IMR-90 (cell line): ENCODE results near the gene KLF12. TPM values are rescaled to one million over a fixed set of nuclear protein-coding genes. Genes with fewer than 3 reads are reported as not detected.
A peak's percentile ranks its signal among the peaks of the same experiment; 100 is the strongest.

ENCODE experiments used
- ATAC-seq: fragments of 200-7000 bp; cut with Tn5 transposase; 2 replicates; pipeline ENCODE4 v1.9.1; 2020; ENCODE audit warnings: low read depth, mild to moderate bottlenecking, moderate library complexity
- BruUV-seq: library from RNA; stranded (reverse); fragments of 400-500 nt; replicated peaks from 2 replicates; lab custom pipeline; 2021; lab: Mats Ljungman, UMichigan
- CTCF ChIA-PET: fragments of 300-600 bp; formaldehyde crosslinking; extraction: SDS; loops from one replicate; lab custom pipeline; 2021; ENCODE audit warnings: antibody characterized with exemption; lab: Yijun Ruan, JAX
- POLR2A ChIA-PET: fragments of 300-600 bp; sonication (Branson Sonifier 250); formaldehyde crosslinking; loops from one replicate; lab custom pipeline; 2022; ENCODE audit warnings: antibody characterized with exemption; ENCODE audit not compliant: unreplicated experiment; lab: Charles Lee
- DNase-seq: peaks from one replicate; pipeline ENCODE4 v3.0.0; 2013
- H2AFZ ChIP-seq: replicated peaks from 2 replicates; pipeline ENCODE3; 2013; ENCODE audit warnings: low read length, mild to moderate bottlenecking; ENCODE audit not compliant: poor library complexity
- H2AK5ac ChIP-seq: 2 replicates; pipeline ENCODE4 v1.6.1; 2013; ENCODE audit warnings: low read depth, low read length, inconsistent platforms
- H2AK9ac ChIP-seq: replicated peaks from 2 replicates; pipeline ENCODE3; 2013; ENCODE audit warnings: mild to moderate bottlenecking, low read depth, low read length, moderate library complexity; ENCODE audit not compliant: poor library complexity
- H2BK120ac ChIP-seq: 2 replicates; pipeline ENCODE4 v1.6.1; 2013; ENCODE audit warnings: low read depth, low read length, inconsistent platforms
- H2BK15ac ChIP-seq: 3 replicates; pipeline ENCODE4 v1.6.1; 2013; ENCODE audit warnings: low read depth, low read length, inconsistent platforms
- H2BK20ac ChIP-seq: 2 replicates; pipeline ENCODE4 v1.6.1; 2013; ENCODE audit warnings: low read depth, mild to moderate bottlenecking, inconsistent platforms, low read length, moderate library complexity
- H2BK5ac ChIP-seq: 2 replicates; pipeline ENCODE4 v1.6.1; 2013; ENCODE audit warnings: mild to moderate bottlenecking, low read depth, low read length, inconsistent platforms; ENCODE audit not compliant: poor library complexity, severe bottlenecking
- H3K14ac ChIP-seq: replicated peaks from 2 replicates; pipeline ENCODE4 v1.6.1; 2013; ENCODE audit warnings: low read depth, low read length, inconsistent platforms
- H3K18ac ChIP-seq: 2 replicates; pipeline ENCODE4 v1.6.1; 2013; ENCODE audit warnings: low read depth, low read length, control low read depth
- H3K23ac ChIP-seq: 2 replicates; pipeline ENCODE4 v1.6.1; 2013; ENCODE audit warnings: low read depth, low read length, inconsistent platforms
- H3K27ac ChIP-seq: 2 replicates; pipeline ENCODE4 v1.5.1; 2013; ENCODE audit warnings: mild to moderate bottlenecking, control low read depth, low read length; ENCODE audit not compliant: insufficient read depth
- H3K27me3 ChIP-seq: 2 replicates; pipeline ENCODE4 v1.6.1; 2013; ENCODE audit warnings: low read length; ENCODE audit not compliant: control insufficient read depth, insufficient read depth
- H3K36me3 ChIP-seq: 2 replicates; pipeline ENCODE4 v1.6.1; 2013; ENCODE audit warnings: low read length, mixed read lengths; ENCODE audit not compliant: control insufficient read depth, insufficient read depth
- H3K4ac ChIP-seq: 2 replicates; pipeline ENCODE4 v1.6.1; 2013; ENCODE audit warnings: low read depth, low read length, inconsistent platforms
- H3K4me1 ChIP-seq: 2 replicates; pipeline ENCODE4 v1.6.1; 2013; ENCODE audit warnings: low read length, mixed read lengths; ENCODE audit not compliant: control insufficient read depth, insufficient read depth
- H3K4me2 ChIP-seq: 2 replicates; pipeline ENCODE4 v1.6.1; 2013; ENCODE audit warnings: low read depth, mild to moderate bottlenecking, control low read depth, low read length, moderate library complexity
- H3K4me3 ChIP-seq: 2 replicates; pipeline ENCODE4 v1.5.1; 2013; ENCODE audit warnings: low read depth, mild to moderate bottlenecking, control low read depth, low read length, moderate library complexity; ENCODE audit not compliant: insufficient read depth
- H3K56ac ChIP-seq: 2 replicates; pipeline ENCODE4 v1.6.1; 2013; ENCODE audit warnings: low read length, inconsistent platforms; ENCODE audit not compliant: insufficient read depth; ENCODE audit errors: extremely low read depth
- H3K79me1 ChIP-seq, 2 experiments: 2 replicates each; pipeline ENCODE4 v1.6.1; 2013; ENCODE audit warnings: low read length in 2 of 2, inconsistent platforms in 1 of 2, low read depth in 1 of 2
- H3K9ac ChIP-seq: 2 replicates; pipeline ENCODE4 v1.6.1; 2013; ENCODE audit warnings: low read depth, low read length, control low read depth
- H3K9me1 ChIP-seq: 2 replicates; pipeline ENCODE4 v1.6.1; 2013; ENCODE audit warnings: low read length, inconsistent platforms; ENCODE audit not compliant: insufficient read depth
- H3K9me3 ChIP-seq: 2 replicates; pipeline ENCODE4 v1.6.1; 2013; ENCODE audit warnings: low read length; ENCODE audit not compliant: control insufficient read depth, insufficient read depth
- H4K20me1 ChIP-seq: 2 replicates; pipeline ENCODE4 v1.6.1; 2013; ENCODE audit warnings: low read length, inconsistent platforms; ENCODE audit not compliant: insufficient read depth
- H4K5ac ChIP-seq: 2 replicates; pipeline ENCODE4 v1.6.1; 2013; ENCODE audit warnings: mild to moderate bottlenecking, low read depth, low read length, control low read depth
- H4K8ac ChIP-seq, 2 experiments: 2 replicates each; pipeline ENCODE4 v1.6.1; 2013; ENCODE audit warnings: low read depth in 2 of 2, low read length in 2 of 2, control low read depth in 1 of 2, inconsistent platforms in 1 of 2
- H4K91ac ChIP-seq: 2 replicates; pipeline ENCODE4 v1.6.1; 2013; ENCODE audit warnings: low read depth, low read length, inconsistent platforms; ENCODE audit not compliant: insufficient read depth
- CEBPB ChIP-seq: IDR thresholded peaks from 2 replicates; pipeline ENCODE4 v1.6.1; 2012; ENCODE audit warnings: low read depth, low read length, improper control_type of control experiment
- CHD1 ChIP-seq: IDR thresholded peaks from 2 replicates; pipeline ENCODE4 v1.6.1; 2012; ENCODE audit warnings: low read depth, low read length, improper control_type of control experiment
- CTCF ChIP-seq: conservative IDR thresholded peaks from 2 replicates; pipeline ENCODE4 v1.5.1; 2012; ENCODE audit warnings: mild to moderate bottlenecking, low read depth, low read length, improper control_type of control experiment
- FOS ChIP-seq: fragments of 150-350 bp; IDR thresholded peaks from 2 replicates; pipeline ENCODE4 v1.6.1; 2016; ENCODE audit warnings: low read depth, low read length
- MAZ ChIP-seq: IDR thresholded peaks from 2 replicates; pipeline ENCODE4 v1.6.1; 2012; ENCODE audit warnings: low read depth, mild to moderate bottlenecking, low read length, improper control_type of control experiment, moderate library complexity, borderline replicate concordance
- POLR2A ChIP-seq: IDR thresholded peaks from 2 replicates; pipeline ENCODE4 v1.6.1; 2012; ENCODE audit warnings: mild to moderate bottlenecking, low read depth, low read length
- RAD21 ChIP-seq: IDR thresholded peaks from 2 replicates; pipeline ENCODE4 v1.6.1; 2012; ENCODE audit warnings: low read length, improper control_type of control experiment
- RCOR1 ChIP-seq: IDR thresholded peaks from 2 replicates; pipeline ENCODE4 v1.6.1; 2012; ENCODE audit warnings: mild to moderate bottlenecking, low read length, improper control_type of control experiment; ENCODE audit not compliant: insufficient replicate concordance
- RFX5 ChIP-seq: IDR thresholded peaks from 2 replicates; pipeline ENCODE4 v1.8.0; 2012; ENCODE audit warnings: low read depth, mild to moderate bottlenecking, low read length, moderate library complexity
- WGBS, 2 experiments: methylation state at CpG; one replicate each; pipeline versions ENCODE4 v1.1.5 to v1.1.7; 2013; ENCODE audit warnings: missing lambda C conversion rate in 2 of 2; ENCODE audit not compliant: insufficient read length in 1 of 2; ENCODE audit errors: extremely low coverage in 2 of 2; 5-methylcytosine and 5-hydroxymethylcytosine counted together
- dilution Hi-C: fragments of 300-500 bp; cut with HindIII; formaldehyde crosslinking; loops from one replicate; pipeline ENCODE4 v1.14.3; 2018; ENCODE audit warnings: low sequenced_read_pairs; ENCODE audit not compliant: unreplicated experiment
- in situ Hi-C: fragments of 300-500 bp; cut with MboI; formaldehyde crosslinking; loops from 3 replicates; pipeline ENCODE4 v1.14.3; 2019; ENCODE audit warnings: low sequenced_read_pairs, inconsistent platforms, mixed read lengths
- intact Hi-C: fragments of 100-400 bp; cut with micrococcal nuclease; formaldehyde crosslinking; loops from 2 replicates; pipeline ENCODE4 v1.10.0; 2022
- polyA plus RNA-seq, 3 experiments: library from polyadenylated mRNA; depleted of rRNA; stranded (reverse); fragments of >200 nt; gene quantifications; 2 replicates each; pipeline ENCODE4 v1.2.3, GENCODE V29; 2012; ENCODE audit warnings: low replicate concordance in 1 of 3
- total RNA-seq: library from RNA; depleted of rRNA; stranded (reverse); fragments of >200 nt; gene quantifications from 2 replicates; pipeline ENCODE4 v1.2.3, GENCODE V29; 2012

The KLF12 gene
- total and polyA plus RNA-seq, 2 of the 4 experiments (the other 2 are of a cell fraction): 8.8 to 44.8 TPM

GRCh38 chr13:74131227-74131626 is 3.0 kb downstream of the KLF12 start:
- Histone ChIP-seq H3K4ac (peak overlapping the region; percentile 57), H3K4me3 (no peak overlapping the region), H4K20me1 (peaks cover 6% of the 10 kb centered on the region; the same call in 1 of the 2 replicates), H3K56ac (0 out of 2 replicates have a peak overlapping the region, but pooled peaks have one; percentile 7), H2BK20ac (no peak overlapping the region), H3K18ac (no peak overlapping the region; the same call in 1 of the 2 replicates), H3K9ac (peak overlapping the region; percentile 19; the same call in 1 of the 2 replicates), H3K36me3 (no peaks in the 10 kb centered on the region), H3K4me1 (peaks cover 15% of the 10 kb centered on the region), H3K9me1 (peaks cover 4% of the 10 kb centered on the region), H3K4me2 (peak overlapping the region; percentile 79), H3K27me3 (no peaks in the 10 kb centered on the region), H2BK120ac (peak overlapping the region; percentile 42; the same call in 1 of the 2 replicates), H4K8ac (peak overlapping the region in 1 of 2 experiments; percentile 34; a peak in 2 of 4 replicates), H3K23ac (peak overlapping the region; percentile 74), H3K27ac (peak overlapping the region; percentile 72; the same call in 1 of the 2 replicates), H3K79me1 (peaks cover 3 to 63% of the 10 kb centered on the region in 2 experiments; a peak in 3 of 4 replicates), H2AK5ac (peak overlapping the region; percentile 82), H2BK15ac (0 out of 3 replicates have a peak overlapping the region, but pooled peaks have one; percentile 6), H2AFZ (no peak overlapping the region), H2AK9ac (no peak overlapping the region), H3K9me3 (no peaks in the 10 kb centered on the region), H4K91ac (peak overlapping the region; percentile 53), H3K14ac (peak overlapping the region; percentile 41), H2BK5ac (peak overlapping the region; percentile 48), H4K5ac (no peak overlapping the region)
- ATAC-seq (no peak), DNase-seq (no peak)
- in situ Hi-C loops (loop anchor here (25.0 kb wide), 1 partner anchor 1081 kb away; no protein-coding TSS in a partner anchor), dilution Hi-C loops (no loop called here), intact Hi-C loops (loop anchor here (5.0 kb wide), 4 partner anchors 76 to 1126 kb away; no protein-coding TSS in a partner anchor)
- ChIA-PET CTCF (interaction anchor here (1.2 kb wide), 1 partner anchor 301 kb away, joined by 3 read pairs; no protein-coding TSS in a partner anchor), POLR2A (interaction anchor here (0.6 kb wide), 1 partner anchor 282 kb away, joined by 5 read pairs; no protein-coding TSS in a partner anchor)
- no CpG with 5 or more reads among the region's 3 CpGs for WGBS, 2 experiments
- BruUV-seq: no TSS peak
- TF ChIP-seq RAD21 (no peak), RCOR1 (no peak), POLR2A (no peak), CTCF (no peak), CEBPB (no peak), CHD1 (no peak), RFX5 (no peak), MAZ (no peak), FOS (no peak)
